Measurements from ENCODE around the gene EPS8L3. TPM values are rescaled to one million over a fixed set of nuclear protein-coding genes. Genes with fewer than 3 reads are reported as not detected.
A peak's percentile ranks its signal among the peaks of the same experiment; 100 is the strongest.

EPS8L3 gene
- total and polyA plus RNA-seq, 9 of the 15 experiments (the other 6 are each of a cell fraction or from before 2014, with no cell fraction given), result 0.09 to 0.42 (median 0.14) TPM; not detected in 5

- TF ChIP-seq MTA3 (IDR thresholded peaks at IDR 0.05; ENCODE audit: borderline replicate concordance) (peak; percentile 94), HDAC3 (IDR thresholded peaks at IDR 0.05; ENCODE audit: borderline replicate concordance, partially characterized antibody) (no peak), PHB (CRISPR knock-in tag; IDR thresholded peaks at IDR 0.05) (no peak), SNRNP70 (optimal IDR thresholded peaks at IDR 0.05; ENCODE audit: low read depth, low read length) (no peak), ZC3H8 (IDR thresholded peaks at IDR 0.05) (no peak), PHF20 (IDR thresholded peaks at IDR 0.05; ENCODE audit: partially characterized antibody) (no peak), TCFL5 (CRISPR knock-in tag; conservative IDR thresholded peaks at IDR 0.05) (no peak), HMBOX1 (IDR thresholded peaks at IDR 0.05) (no peak), SETDB1 (IDR thresholded peaks at IDR 0.05; ENCODE audit: low read length) (no peak), CREB1 (IDR thresholded peaks at IDR 0.05) (no peak), CREB1 (CRISPR knock-in tag; IDR thresholded peaks at IDR 0.05) (no peak), MCM7 (IDR thresholded peaks at IDR 0.05) (no peak), ZFP30 (CRISPR knock-in tag; IDR thresholded peaks at IDR 0.05; ENCODE audit: borderline replicate concordance) (no peak), POLR3A (IDR thresholded peaks at IDR 0.05; ENCODE audit: borderline replicate concordance, extremely low read depth, insufficient read depth, insufficient read length) (no peak), SREBF2 (CRISPR knock-in tag; IDR thresholded peaks at IDR 0.05) (no peak), POLR2A (conservative IDR thresholded peaks at IDR 0.05) (0 out of 2 replicates have a peak, but pooled peaks have one; percentile 31), NR4A1 (CRISPR knock-in tag; IDR thresholded peaks at IDR 0.05) (no peak), NR4A1 (tag; IDR thresholded peaks at IDR 0.05) (no peak), TFAP4 (CRISPR knock-in tag; IDR thresholded peaks at IDR 0.05; ENCODE audit: borderline replicate concordance) (peak; percentile 35; the same call in 1 of the 2 replicates), RBM14 (IDR thresholded peaks at IDR 0.05; ENCODE audit: borderline replicate concordance, insufficient read depth, low read depth, low read length) (no peak), WHSC1 (IDR thresholded peaks at IDR 0.05; ENCODE audit: low read length) (no peak), ARID4B (CRISPR knock-in tag; IDR thresholded peaks at IDR 0.05) (no peak), MED1 (CRISPR knock-in tag; IDR thresholded peaks at IDR 0.05; ENCODE audit: borderline replicate concordance) (no peak), CBX3 (IDR thresholded peaks at IDR 0.05; ENCODE audit: borderline replicate concordance in 1 of 2, low read length in 2 of 2) (no peak)
Measured at GRCh38 chr1:109739738-109740614, 23.7 kb downstream of the EPS8L3 start (continued).
